ENCODE results near the gene CCDC106.

Gene CCDC106

GRCh38 chr19:55667958-55668357, 19.9 kb downstream of the CCDC106 start:
- no peak overlapping the region for H3K4me3 ChIP-seq (ENCODE audit: control insufficient read depth, low read depth, low read length)
- no peak for TF ChIP-seq CTCF (conservative IDR thresholded peaks at IDR 0.05; ENCODE audit: control insufficient read depth, insufficient read depth, low read depth, low read length)
- no peak for DNase-seq (ENCODE audit: low read depth)

GRCh38 chr19:55668603-55669348, 20.8 kb downstream of the CCDC106 start:
- no peak for TF ChIP-seq CTCF (conservative IDR thresholded peaks at IDR 0.05; ENCODE audit: control insufficient read depth, insufficient read depth, low read depth, low read length)

GRCh38 chr19:55669418-55670279, 21.6 kb downstream of the CCDC106 start:
- no peak overlapping the region for H3K4me3 ChIP-seq (ENCODE audit: control insufficient read depth, low read depth, low read length)
- TF ChIP-seq CTCF (conservative IDR thresholded peaks at IDR 0.05; ENCODE audit: control insufficient read depth, insufficient read depth, low read depth, low read length), result no peak
- no peak for DNase-seq (ENCODE audit: low read depth)

More at GRCh38 chr19:55668603-55669348, 20.8 kb downstream of the CCDC106 start:
- no peak overlapping the region for H3K4me3 ChIP-seq (ENCODE audit: control insufficient read depth, low read depth, low read length)
- no peak for DNase-seq (ENCODE audit: low read depth)

GRCh38 chr19:55670280-55671053, 22.5 kb downstream of the CCDC106 start:
- DNase-seq (ENCODE audit: low read depth), result no peak
- TF ChIP-seq CTCF (conservative IDR thresholded peaks at IDR 0.05; ENCODE audit: control insufficient read depth, insufficient read depth, low read depth, low read length), result no peak
- H3K4me3 ChIP-seq (ENCODE audit: control insufficient read depth, low read depth, low read length), result no peak overlapping the region

GRCh38 chr19:55671054-55671378, 23.0 kb downstream of the CCDC106 start:
- no peak overlapping the region for H3K4me3 ChIP-seq (ENCODE audit: control insufficient read depth, low read depth, low read length)
- no peak for DNase-seq (ENCODE audit: low read depth)
- no peak for TF ChIP-seq CTCF (conservative IDR thresholded peaks at IDR 0.05; ENCODE audit: control insufficient read depth, insufficient read depth, low read depth, low read length)

- no peak for DNase-seq (ENCODE audit: low read depth)
- TF ChIP-seq CTCF (conservative IDR thresholded peaks at IDR 0.05; ENCODE audit: control insufficient read depth, insufficient read depth, low read depth, low read length), result no peak
- H3K4me3 ChIP-seq (ENCODE audit: control insufficient read depth, low read depth, low read length), result no peak overlapping the region
Measured at GRCh38 chr19:55672418-55672817, 24.4 kb downstream of the CCDC106 start.
